HG03280 (cell line): ENCODE data around the gene CAMTA1.
"Not testable (repeated sequence)": the region's sequence is repeated elsewhere in the genome, so short reads cannot be mapped to it uniquely, and the experiment has no call there.

Source experiments
- ATAC-seq: cut with Tn5 transposase; IDR thresholded peaks from one replicate; pipeline ENCODE4 v1.9.1; 2021; ENCODE audit warnings: mild to moderate bottlenecking, moderate library complexity; ENCODE audit not compliant: unreplicated experiment

Gene CAMTA1

DNA sequence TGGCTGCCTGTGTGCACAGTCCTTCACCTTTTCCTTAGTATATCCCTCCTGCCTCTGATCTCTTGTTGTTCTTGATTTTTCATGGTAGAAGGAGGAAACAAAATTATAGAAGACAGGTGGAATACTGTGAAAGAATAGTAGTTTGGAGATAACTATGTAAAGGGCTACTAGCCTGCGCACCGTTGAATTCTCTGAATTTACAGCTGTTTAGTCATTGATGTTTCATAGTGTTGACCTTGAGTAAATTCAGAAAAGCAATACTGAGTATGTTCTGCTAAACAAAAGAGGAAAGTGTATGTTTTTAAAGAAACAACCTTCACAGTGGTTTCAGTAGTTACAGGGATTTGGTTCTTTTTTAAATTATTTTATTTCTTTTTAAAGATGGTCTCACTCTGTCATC, 18.1 kb downstream of the CAMTA1 start:
- ATAC-seq, result no peak

DNA sequence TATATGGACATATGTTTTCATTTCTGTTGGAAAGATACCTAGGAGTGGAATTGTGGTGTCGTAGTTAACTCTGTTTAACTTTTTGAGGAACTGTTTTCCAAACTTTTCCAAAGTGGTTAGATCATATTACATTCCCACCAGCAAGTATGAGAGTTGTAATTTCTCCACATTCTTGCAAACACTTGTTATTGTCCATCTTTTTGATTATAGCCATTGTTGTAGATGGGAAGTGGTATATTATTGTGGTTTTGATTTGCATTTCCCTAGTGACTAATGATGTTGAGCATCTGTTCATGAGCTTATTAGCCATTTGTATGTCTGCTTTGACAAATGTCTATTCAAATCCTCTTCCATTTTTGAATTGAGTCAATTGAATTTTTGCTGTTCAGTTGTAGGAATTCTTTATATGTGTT, 19.8 kb downstream of the CAMTA1 start:
- no peak for ATAC-seq

DNA sequence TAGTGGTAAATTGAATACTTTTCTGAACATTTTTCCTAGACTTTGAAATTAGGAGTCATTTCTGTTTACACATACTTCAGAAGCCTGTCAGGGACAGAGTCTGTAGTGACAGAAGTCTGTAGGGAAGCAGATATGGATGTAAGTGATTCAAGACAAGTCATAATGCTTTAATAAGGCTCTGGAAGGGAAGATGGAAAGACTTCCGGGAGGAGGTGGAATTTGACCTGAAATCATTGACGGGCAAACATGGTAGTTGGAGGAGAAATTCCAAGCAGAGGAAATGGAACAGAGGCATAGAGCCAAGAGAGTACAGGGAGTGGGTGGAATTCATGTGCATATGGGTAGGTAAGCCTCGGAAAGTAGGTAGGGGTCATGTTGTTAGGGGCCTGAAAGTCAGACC, 22.5 kb downstream of the CAMTA1 start:
- no peak for ATAC-seq

DNA sequence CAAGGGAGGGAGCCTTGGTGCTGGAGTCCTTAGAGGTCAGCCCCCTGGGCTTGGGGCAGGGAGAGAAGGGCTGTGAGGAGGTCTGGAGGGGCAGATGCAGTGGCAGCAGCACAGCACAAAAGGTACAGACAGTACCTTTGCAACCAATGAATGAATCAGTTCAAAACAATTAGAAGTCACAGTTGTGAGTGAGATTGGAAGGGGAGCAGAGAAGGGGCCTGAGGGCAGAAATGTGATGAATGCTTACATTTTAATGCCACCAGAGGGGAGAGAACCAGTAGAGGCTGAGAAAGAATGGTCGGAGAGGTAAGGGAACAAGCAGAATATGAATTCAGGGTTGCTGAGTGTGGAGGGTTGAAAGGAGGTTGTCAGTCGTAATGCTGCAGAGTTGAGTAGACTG, 24.2 kb downstream of the CAMTA1 start:
- ATAC-seq, result no peak

DNA sequence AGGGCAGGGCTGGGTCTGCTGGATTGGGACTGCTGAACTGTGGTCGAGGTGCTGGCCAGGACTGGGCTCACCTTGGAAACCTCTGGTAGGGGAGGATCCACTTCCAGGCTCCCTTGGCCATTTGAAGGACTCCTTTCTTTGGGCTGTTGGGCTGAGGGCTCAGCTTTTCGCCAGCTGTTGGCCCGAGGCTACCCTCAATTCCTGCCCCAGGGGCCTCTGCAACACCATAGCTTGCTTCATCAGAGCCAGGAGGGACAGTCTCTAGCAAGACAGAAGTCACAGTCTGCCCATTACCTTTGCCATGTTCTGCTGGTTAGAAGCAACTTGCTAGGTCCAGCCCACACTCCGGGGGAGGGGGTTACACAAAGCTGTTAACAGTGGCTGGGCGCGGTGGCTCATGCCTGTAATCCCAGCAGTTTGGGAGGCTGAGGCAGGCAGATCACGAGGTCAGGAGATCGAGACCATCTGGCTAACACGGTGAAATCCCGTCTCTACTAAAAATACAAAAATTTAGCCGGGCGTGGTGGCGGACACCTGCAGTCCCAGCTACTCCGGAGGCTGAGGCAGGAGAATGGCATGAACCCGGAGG, 25.0 kb downstream of the CAMTA1 start:
- ATAC-seq, result not testable (repeated sequence)

DNA sequence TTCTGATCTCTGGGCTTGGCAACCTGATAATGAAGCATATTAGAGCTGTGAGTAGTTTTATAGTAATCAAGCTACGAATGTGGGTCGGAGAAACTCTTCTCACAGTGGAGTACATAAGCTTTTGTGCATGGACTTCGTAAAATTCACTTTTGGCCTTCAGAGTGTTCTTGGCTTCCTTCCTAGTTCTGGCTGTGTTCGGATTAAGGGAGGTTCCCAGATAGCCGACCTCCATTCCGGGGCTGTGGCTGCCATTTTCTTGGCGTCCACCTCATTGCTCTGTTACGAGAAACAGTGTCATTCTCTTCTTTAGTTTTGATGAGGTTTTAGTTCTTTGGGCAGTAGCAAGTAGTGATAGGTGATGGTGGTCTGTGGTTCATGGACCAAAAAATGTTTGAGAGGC, 26.3 kb downstream of the CAMTA1 start:
- no peak for ATAC-seq

DNA sequence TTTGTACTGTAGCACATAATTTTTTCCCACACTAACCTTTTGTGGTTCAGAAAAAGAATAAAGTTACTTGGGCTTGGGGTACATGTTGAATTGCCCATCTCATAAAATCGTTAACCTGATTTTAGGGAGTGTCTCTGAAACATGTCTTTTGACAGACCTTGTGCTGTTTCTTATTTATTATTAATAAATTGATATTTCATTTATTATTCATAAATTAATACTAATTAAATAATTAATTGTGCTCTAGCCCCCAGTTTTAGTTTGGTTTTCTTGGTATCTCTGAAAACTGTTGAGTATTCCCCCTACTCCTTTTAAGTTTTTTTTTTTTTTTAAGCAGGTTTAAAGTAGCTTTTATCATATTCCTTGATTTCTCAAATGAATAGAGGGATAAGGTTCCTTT, 27.9 kb downstream of the CAMTA1 start:
- no peak for ATAC-seq

DNA sequence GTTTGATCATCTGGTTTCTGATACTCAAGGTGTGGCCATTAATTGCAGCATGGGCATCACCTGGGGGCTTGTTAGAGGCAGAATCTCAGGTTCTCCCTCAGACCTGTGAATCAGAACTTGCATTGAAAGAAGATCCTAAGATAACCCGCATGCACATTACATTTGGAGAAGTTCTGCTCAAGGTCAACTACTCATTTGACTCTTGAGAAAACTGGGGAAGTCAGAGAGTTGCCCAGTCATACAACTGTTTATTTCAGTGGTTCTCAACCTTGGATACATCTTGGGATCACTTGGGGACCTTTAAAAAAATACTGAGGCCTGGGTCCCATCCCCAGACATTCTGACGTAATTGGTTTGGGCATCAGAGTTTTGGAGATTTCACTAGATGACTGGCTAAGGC, 30.5 kb downstream of the CAMTA1 start:
- ATAC-seq, result no peak

DNA sequence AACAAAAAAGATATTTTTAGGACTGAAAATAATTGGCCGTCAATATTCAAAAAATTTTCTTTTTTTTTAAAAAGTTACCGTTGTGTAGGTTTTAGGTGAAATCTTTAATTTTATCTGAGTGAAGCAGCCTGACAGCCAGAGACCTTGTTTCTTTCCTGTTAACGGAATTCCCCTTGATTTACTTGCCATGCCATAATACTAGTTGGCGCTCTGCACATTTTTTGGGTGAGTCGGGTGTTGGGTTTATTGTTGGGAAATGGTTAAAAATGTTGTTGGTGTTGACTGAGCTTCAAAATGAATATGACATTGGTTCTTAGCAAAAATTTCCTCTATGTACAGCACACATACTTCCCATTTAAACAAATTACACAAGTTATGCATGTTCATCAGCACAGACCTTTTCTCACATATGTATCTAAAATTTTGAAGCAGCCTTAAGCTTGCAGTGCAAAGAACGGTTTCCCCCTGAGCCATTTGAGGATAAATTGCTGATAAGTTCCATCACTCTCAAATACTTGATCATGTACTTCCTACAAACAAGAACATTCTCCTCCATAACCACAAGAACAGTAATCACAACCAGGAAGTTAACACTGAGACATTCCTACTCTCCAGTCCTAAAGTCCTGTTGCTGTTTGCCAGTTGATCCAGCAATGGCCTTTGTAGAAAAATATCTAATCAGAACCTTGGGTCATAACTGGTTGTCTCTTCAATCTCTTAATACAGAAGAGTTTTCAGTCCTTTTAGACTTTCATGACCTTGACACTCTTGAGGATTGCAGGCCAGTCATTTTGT, 34.2 kb downstream of the CAMTA1 start:
- no peak for ATAC-seq

DNA sequence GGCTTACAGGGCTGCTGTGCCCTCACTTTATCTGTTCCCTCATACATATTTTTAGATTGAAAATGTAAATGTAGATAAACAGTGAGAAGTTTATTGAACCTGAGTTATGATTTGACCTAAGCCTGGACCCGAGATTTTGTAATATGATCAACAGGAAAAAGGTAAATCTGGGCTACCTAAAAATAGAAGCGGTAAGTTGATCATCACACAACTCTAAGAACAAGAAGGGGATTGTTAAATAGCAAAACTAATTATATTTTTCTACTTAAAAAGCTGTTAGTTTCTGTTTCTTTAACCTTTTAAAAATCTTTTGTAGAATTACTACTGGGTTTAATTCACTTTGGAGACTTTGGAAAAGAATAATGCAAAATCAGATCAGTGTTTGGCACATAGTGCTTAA, 35.6 kb downstream of the CAMTA1 start:
- no peak for ATAC-seq

DNA sequence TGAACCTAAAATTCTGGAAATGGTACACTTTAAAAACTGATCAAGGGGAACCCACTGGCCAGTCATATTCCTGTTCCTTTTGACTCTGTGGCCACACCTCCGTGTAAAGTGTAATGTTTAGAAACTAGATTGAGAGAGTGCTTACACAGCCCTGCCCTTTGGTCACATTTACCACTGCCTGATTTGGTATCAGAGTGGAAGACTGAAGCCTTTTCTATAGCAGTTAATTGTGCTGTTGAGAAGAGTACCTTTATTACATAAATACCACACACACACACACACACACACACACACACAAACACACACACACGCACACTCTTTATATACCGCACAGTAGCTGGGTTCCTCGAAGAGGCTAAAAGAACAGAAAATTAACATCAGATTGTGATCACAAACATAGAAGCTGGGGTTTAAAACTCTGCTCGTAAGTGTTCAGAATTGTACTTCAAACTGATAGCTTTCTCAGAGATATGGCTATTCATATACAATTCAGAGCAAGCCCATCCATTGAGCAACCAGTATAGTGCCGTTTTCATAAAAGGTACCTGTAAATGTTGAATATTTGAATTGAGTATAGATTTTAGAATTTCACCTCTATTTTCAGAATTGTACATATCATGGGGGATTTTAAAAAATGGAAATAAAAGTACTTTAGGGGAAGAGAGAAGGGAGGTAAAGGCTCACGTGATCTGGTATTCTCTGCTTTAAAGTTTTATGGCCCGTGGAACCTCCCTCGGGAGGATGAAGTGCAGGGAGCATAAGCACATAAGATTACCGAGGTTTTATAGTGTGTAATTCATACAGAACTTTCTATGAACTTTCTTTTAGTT, 37.5 kb downstream of the CAMTA1 start:
- peak; percentile 57 for ATAC-seq

DNA sequence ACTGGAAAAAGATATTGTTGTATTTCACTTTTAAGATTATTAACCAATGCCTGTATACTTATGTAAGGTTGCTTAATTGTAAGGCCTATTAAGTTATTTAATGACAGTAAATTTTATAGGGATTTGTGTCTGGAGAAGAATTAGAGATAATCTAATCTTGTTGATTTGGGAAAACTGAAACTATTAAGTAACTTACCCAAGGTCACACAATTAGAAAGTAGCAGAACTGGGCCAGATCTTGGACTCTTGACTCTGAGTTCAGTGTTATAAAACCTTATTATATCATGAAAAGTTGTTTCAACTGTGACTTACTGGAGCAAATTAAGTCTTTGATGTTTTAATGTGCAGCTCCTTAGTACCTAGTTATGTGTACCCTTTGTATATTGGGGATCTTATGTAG, 38.5 kb downstream of the CAMTA1 start:
- no peak for ATAC-seq

DNA sequence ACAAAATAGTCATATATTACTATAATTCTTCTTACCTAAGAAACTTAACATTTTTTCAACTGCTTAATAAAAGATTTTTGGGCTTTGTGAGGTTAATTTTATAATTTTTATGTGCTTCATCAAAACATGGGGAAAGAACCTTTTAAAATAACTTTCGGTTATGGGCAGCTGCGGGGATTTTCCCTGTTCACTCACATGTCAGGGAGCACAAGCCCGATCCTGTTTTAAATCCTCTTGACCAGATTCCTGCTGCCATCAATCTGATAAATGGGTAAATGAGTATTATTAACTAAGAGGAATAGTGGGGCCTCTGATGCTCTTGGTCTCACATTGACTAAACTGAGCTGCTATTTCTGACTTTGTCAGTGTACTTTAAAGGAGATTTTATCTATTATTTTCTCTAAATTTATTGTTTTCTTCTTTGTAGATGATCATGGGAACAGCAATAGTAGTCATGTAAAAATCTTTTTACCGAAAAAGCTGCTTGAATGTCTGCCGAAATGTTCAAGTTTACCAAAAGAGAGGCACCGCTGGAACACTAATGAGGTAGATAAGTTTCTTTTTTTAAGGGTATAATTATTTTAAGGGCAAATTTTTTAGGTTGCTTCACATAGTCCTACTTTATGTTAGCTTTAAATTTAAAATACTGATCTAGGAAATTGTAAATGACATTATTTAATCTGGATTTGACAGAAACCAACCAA, 39.6 kb downstream of the CAMTA1 start:
- ATAC-seq, result no peak

DNA sequence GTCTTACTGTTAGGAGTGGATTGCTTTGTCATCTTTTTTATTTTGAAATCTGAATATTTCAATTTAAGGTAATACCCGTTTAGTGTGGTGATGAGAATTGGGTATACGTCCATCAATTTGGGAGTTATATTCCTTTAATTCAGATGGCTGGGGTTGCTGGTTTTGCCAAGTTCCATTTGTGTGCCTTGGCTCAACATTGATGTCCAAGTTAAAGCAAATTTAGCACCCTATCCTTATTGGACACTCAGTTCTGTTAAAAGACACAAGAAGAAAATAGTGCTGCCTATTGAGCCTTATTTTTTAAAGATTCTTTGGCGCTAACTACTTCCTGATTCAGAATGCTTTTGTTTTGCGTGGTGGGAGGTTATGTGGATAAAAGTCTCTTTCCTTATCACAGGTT, 40.6 kb downstream of the CAMTA1 start:
- no peak for ATAC-seq

DNA sequence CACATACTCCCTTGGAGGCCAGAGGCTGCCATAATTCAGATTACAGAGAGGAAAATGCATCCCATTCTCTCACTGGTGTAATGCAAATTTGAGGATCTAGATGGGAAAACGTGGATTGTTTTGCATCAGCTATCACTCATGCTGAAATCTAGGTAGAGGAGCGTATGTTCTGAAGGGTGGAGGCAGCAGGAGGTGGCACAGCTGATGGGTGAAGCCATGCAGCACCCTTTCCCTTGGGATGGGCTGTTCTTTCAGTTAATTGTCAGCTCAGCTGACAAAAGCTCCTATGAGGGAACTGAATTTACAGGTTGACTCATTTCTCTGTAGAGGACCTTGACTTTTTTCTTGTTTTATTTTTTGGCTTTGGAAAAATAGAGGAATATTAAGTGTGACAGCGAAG, 41.8 kb downstream of the CAMTA1 start:
- ATAC-seq, result no peak

DNA sequence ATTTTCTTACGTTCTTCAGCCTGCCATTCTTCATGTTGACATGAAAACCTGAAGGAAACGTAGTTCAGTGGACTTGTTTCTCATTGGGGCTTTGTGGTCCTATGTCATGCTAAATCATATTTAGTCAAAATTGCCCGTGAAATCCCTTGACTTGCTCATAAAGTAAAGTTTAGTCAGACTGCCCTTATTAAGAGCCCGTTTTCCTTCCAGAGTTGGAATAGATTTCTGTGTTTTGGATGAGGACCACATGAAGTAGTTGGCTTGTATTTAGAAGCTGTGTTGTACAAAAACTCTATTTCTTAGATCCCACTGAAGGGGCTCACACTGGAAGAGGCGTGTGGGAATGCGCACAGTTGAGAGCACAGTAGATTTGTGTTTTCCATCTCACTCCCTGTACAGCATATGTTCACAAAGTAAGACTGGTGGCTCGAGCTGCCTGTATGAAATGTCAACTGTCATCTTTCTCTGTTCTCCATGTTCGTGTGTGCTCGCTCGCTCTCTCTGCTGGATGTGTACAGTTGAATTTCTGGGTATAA, 42.4 kb downstream of the CAMTA1 start:
- no peak for ATAC-seq

DNA sequence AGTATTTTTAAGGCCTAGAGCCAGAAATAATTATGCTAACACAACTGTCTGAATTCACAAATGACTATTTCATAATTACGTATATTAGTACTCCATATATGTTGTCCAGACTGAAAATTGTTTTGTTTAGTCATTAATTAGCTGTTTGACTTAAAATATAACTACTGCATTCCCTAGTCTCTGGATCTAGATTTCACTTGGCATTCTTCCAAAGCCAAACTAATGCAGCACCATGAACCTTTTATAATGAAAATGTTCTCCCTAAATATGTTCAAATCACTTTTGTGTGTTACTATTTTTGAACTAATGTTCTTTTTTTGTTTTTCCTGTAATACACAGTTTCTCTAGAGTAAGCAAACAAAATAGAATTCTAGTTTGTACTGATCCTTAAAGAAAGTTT, 46.1 kb downstream of the CAMTA1 start:
- ATAC-seq, result no peak

DNA sequence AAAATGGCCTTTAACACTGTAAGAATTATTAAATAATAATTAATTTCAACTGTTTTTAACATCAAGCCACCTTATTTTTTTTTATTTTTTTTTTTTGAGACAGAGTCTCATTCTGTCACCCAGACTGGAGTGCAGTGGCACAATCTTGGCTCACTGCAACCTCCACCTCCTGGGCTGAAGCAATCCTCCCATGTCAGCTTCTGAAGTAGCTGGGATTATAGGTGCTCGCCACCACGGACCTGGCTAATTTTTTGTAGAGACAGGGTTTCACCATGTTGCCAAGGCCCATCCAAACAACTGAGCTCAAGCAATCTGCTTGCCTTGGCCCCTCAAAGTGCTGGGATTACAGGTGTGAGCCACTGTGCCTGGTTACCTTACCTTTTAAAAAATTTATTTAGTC, 46.8 kb downstream of the CAMTA1 start:
- ATAC-seq, result not testable (repeated sequence)

DNA sequence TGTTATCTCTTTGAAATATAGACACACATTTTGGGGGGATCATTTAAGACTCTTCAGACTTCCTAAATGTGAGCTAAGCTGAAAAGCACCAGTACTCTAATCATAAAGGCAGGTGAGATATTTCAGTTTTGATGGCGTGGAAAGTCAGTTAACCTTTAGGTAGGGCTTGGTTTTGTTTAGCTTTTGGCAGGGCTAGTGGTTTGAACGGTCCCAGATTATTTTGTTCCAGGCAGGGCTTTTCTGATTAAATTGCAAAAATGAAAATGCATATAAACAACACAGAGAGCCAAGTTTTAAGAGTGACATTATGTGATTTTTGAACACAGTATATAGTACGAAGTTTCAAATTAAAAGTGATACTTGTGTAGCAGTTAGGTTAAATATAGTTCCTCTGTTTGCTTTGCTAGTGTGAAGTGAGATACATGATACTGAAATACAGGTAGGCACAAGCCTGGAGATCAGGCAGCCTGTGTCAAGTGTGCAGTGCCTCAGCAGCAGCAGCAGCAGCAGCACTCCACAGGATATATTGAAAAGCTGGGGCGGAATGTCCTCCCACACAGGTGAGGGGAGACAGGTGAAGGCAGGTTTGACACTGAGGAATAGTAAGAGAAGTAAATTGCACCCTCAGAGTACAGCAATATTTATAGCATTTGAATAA, 47.4 kb downstream of the CAMTA1 start:
- ATAC-seq, result no peak

DNA sequence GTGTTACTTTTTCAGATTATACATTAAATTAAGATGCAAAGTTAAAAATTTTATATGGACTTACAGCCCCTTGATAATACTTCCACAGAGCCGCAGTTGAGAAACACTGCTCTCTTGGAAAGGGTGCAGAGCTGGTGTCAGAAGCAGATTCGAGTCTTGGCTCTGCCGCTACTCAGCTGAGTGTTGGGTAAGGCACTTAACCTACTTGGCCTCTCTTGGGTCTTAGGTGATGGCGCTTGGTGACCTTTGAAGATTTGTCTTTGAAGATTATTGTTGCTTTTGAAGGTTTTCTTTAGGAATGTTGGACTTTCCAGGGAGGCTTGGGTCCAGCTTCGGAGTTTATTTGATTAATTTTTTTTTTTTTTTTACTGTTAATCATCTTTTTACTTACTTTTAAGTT, 48.5 kb downstream of the CAMTA1 start:
- ATAC-seq, result no peak

DNA sequence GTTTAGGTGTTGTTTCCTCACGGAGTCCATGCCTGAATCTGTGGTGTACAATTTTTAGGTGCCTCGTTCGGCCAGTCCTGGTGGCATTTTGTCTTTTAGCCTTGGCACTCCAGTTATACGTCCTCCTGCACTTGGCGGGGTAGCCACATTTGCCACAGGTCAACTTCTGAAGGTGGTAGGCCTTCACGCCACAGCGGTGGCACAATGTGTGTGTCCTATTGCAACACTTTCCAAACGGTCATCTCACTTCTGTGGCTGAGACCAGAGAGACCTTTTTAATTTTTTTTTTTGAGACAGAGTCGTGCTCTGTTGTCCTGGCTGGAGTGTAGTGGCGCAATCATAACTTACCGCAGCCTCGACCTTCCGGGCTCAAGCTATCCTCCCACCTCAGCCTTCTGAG, 49.1 kb downstream of the CAMTA1 start:
- no peak for ATAC-seq
